Small intestine (tissue), 7 donors: Measurements from ENCODE around the gene RNF215. TPM values are rescaled to one million over a fixed set of nuclear protein-coding genes. Genes with fewer than 3 reads are reported as not detected.

Source experiments
- DNase-seq, 2 donors: peaks; one replicate each; pipeline versions ENCODE4 v3.0.0 to v3.0.0-alpha.2; 2013
- FAIRE-seq: peaks from 2 replicates; lab custom pipeline; 2012; peaks lifted over from hg19 to GRCh38; lab: Jason Lieb, UNC
- H3K27ac ChIP-seq, 3 donors: one replicate each; pipeline ENCODE4 v1.5.1; 2013; ENCODE audit warnings: low read length in 2 of 3, mild to moderate bottlenecking in 2 of 3, control low read depth in 1 of 3, inconsistent platforms in 1 of 3, low read depth in 1 of 3, moderate library complexity in 1 of 3
- H3K27me3 ChIP-seq, 3 donors: one replicate each; pipeline ENCODE4 v1.6.1; 2013; ENCODE audit warnings: low read length in 3 of 3, inconsistent platforms in 1 of 3; ENCODE audit not compliant: control insufficient read depth in 3 of 3, insufficient read depth in 3 of 3
- H3K36me3 ChIP-seq, 3 donors: one replicate each; pipeline ENCODE4 v1.6.1; 2013; ENCODE audit warnings: low read length in 3 of 3, inconsistent platforms in 1 of 3, low read depth in 1 of 3, mild to moderate bottlenecking in 1 of 3, moderate library complexity in 1 of 3; ENCODE audit not compliant: control insufficient read depth in 3 of 3, insufficient read depth in 2 of 3
- H3K4me1 ChIP-seq, 3 donors: one replicate each; pipeline ENCODE4 v1.6.1; 2013; ENCODE audit warnings: low read length in 2 of 3, inconsistent platforms in 1 of 3, low read depth in 1 of 3, mild to moderate bottlenecking in 1 of 3, moderate library complexity in 1 of 3; ENCODE audit not compliant: control insufficient read depth in 3 of 3, insufficient read depth in 2 of 3
- H3K4me3 ChIP-seq, 3 donors: one replicate each; pipeline ENCODE4 v1.5.1; 2013; ENCODE audit warnings: low read length in 3 of 3, control low read depth in 1 of 3, inconsistent platforms in 1 of 3, low read depth in 1 of 3, mild to moderate bottlenecking in 1 of 3, moderate library complexity in 1 of 3
- H3K9me3 ChIP-seq, 2 donors: one replicate each; pipeline ENCODE4 v1.6.1; 2013; ENCODE audit warnings: low read depth in 1 of 2, low read length in 1 of 2; ENCODE audit not compliant: control insufficient read depth in 2 of 2, insufficient read depth in 1 of 2
- WGBS, 3 donors: extraction: QIAGEN DNeasy Blood & Tissue Kit; methylation state at CpG; one replicate each; pipeline ENCODE4 v1.1.7; 2013; 5-methylcytosine and 5-hydroxymethylcytosine counted together
- polyA plus RNA-seq, 4 donors: library from polyadenylated mRNA; stranded (reverse) in 3 of 4; unstranded in 1 of 4; fragments of 200-250 nt in 3 of 4; fragments of 120-200 nt in 1 of 4; gene quantifications; one replicate each; pipeline versions ENCODE4 v1.2.1 to v1.2.3, GENCODE V29; 2013
- donor health status: healthy with polysubstance abuse.
- donor health status: control.
- donor health status: control.
- donor health status: Bipolar disorder and iron deficiency.
- donor health status: healthy.

The RNF215 gene
- polyA plus RNA-seq, 4 donors = 3.8 to 12.1 (median 10.3) TPM

- WGBS, 3 donors = 22 to 73% (median 44%) methylated on average over 12 to 13 of the region's 13 CpGs
- Histone ChIP-seq H3K27me3 (no peaks in the 10 kb centered on the region), H3K36me3 (peaks cover 0 to 37% (median 0%) of the 10 kb centered on the region in 3 donors), H3K9me3 (no peaks in the 10 kb centered on the region), H3K4me3 (no peak overlapping the region), H3K27ac (no peak overlapping the region), H3K4me1 (no peaks in the 10 kb centered on the region)
- DNase-seq (no peak), FAIRE-seq (no peak)
Observed at GRCh38 chr22:30371981-30372380, 15.2 kb downstream of the RNF215 start.

GRCh38 chr22:30371321-30371720, 15.9 kb downstream of the RNF215 start:
- Histone ChIP-seq H3K9me3 (no peaks in the 10 kb centered on the region), H3K27ac (no peak overlapping the region), H3K36me3 (peaks cover 0 to 34% (median 0%) of the 10 kb centered on the region in 3 donors), H3K27me3 (no peaks in the 10 kb centered on the region), H3K4me1 (no peaks in the 10 kb centered on the region), H3K4me3 (no peak overlapping the region)
- 94 to 97% (median 97%) methylated on average over 9 of the region's 9 CpGs for WGBS, 3 donors
- FAIRE-seq (no peak), DNase-seq (no peak)

- 89 to 98% (median 90%) methylated on average over 19 of the region's 19 CpGs for WGBS, 3 donors
- DNase-seq = no peak
- H3K27ac ChIP-seq = no peak overlapping the region
- no peaks in the 10 kb centered on the region for H3K4me1 ChIP-seq
- FAIRE-seq = no peak
- peaks cover 0 to 36% (median 0%) of the 10 kb centered on the region in 3 donors for H3K36me3 ChIP-seq
- H3K4me3 ChIP-seq = no peak overlapping the region
- no peaks in the 10 kb centered on the region for H3K9me3 ChIP-seq
- H3K27me3 ChIP-seq = no peaks in the 10 kb centered on the region
Observed at GRCh38 chr22:30370641-30371230, 16.5 kb downstream of the RNF215 start.

GRCh38 chr22:30368420-30368819, 18.8 kb downstream of the RNF215 start:
- DNase-seq (no peak), FAIRE-seq (no peak)
- Histone ChIP-seq H3K4me3 (no peak overlapping the region), H3K27ac (no peak overlapping the region), H3K4me1 (no peaks in the 10 kb centered on the region), H3K27me3 (no peaks in the 10 kb centered on the region), H3K36me3 (peaks cover 0 to 32% (median 0%) of the 10 kb centered on the region in 3 donors), H3K9me3 (no peaks in the 10 kb centered on the region)
- 91 to 93% (median 92%) methylated on average over 9 of the region's 9 CpGs for WGBS, 3 donors

GRCh38 chr22:30365891-30366290, 21.3 kb downstream of the RNF215 start:
- peaks cover 0 to 48% (median 0%) of the 10 kb centered on the region in 3 donors for H3K36me3 ChIP-seq
- FAIRE-seq (no peak), DNase-seq (no peak)
- H3K27ac ChIP-seq = no peak overlapping the region
- no peaks in the 10 kb centered on the region for H3K27me3 ChIP-seq
- no peak overlapping the region for H3K4me3 ChIP-seq
- no peaks in the 10 kb centered on the region for H3K9me3 ChIP-seq
- no peaks in the 10 kb centered on the region for H3K4me1 ChIP-seq
- WGBS, 3 donors = 92 to 93% (median 93%) methylated on average over 18 of the region's 18 CpGs

- WGBS, 3 donors = 70 to 82% (median 80%) methylated on average over 7 of the region's 7 CpGs
- DNase-seq = no peak
- H3K27me3 ChIP-seq = no peaks in the 10 kb centered on the region
- H3K36me3 ChIP-seq = peaks cover 0 to 33% (median 0%) of the 10 kb centered on the region in 3 donors
- no peak overlapping the region for H3K4me3 ChIP-seq
- peaks cover 0 to 15% (median 0%) of the 10 kb centered on the region in 3 donors for H3K4me1 ChIP-seq
- H3K27ac ChIP-seq = no peak overlapping the region
- no peak for FAIRE-seq
- H3K9me3 ChIP-seq = no peaks in the 10 kb centered on the region
Observed at GRCh38 chr22:30362651-30363281, 24.4 kb downstream of the RNF215 start.

- no peaks in the 10 kb centered on the region for H3K9me3 ChIP-seq
- WGBS, 3 donors = 79 to 88% (median 85%) methylated on average over 10 of the region's 10 CpGs
- H3K4me1 ChIP-seq = peaks cover 0 to 17% (median 0%) of the 10 kb centered on the region in 3 donors
- no peak overlapping the region for H3K27ac ChIP-seq
- H3K36me3 ChIP-seq = peaks cover 0 to 33% (median 0%) of the 10 kb centered on the region in 3 donors
- no peak overlapping the region for H3K4me3 ChIP-seq
- FAIRE-seq (no peak), DNase-seq (no peak)
- no peaks in the 10 kb centered on the region for H3K27me3 ChIP-seq
Observed at GRCh38 chr22:30361916-30362650, 25.1 kb downstream of the RNF215 start.

- Histone ChIP-seq H3K4me1 (peaks cover 3 to 34% (median 10%) of the 10 kb centered on the region in 3 donors), H3K4me3 (no peak overlapping the region), H3K27ac (no peak overlapping the region), H3K36me3 (peaks cover 0 to 26% (median 0%) of the 10 kb centered on the region in 3 donors), H3K9me3 (no peaks in the 10 kb centered on the region), H3K27me3 (no peaks in the 10 kb centered on the region)
- DNase-seq (peak in 1 of 2 donors; percentile 52), FAIRE-seq (no peak)
- WGBS, 3 donors = 72 to 77% (median 74%) methylated on average over 6 of the region's 6 CpGs
Observed at GRCh38 chr22:30358541-30358940, 28.7 kb downstream of the RNF215 start.
